Ovary (tissue), 3 donors: ENCODE measurements around the gene WEE1.

ENCODE experiments used
- CTCF ChIP-seq, 3 donors: fragments of 450-650 bp in 2 of 3; fragments of 200-600 bp in 1 of 3; IDR thresholded peaks; one replicate each; pipeline versions ENCODE4 v1.5.1 to v1.8.0; 2016 to 2022; ENCODE audit warnings: antibody characterized with exemption in 3 of 3, mild to moderate bottlenecking in 1 of 3
- EP300 ChIP-seq: sonication (generic); formaldehyde crosslinking; IDR thresholded peaks from one replicate; pipeline ENCODE4 v1.6.1; 2017; ENCODE audit warnings: antibody characterized with exemption
- POLR2A ChIP-seq: fragments of 450-650 bp; IDR thresholded peaks from one replicate; pipeline ENCODE4 v1.6.1; 2017; ENCODE audit warnings: antibody characterized with exemption, mild to moderate bottlenecking, moderate library complexity
- donor health status: DM: no; HTN: no; CAD: no.

DNA sequence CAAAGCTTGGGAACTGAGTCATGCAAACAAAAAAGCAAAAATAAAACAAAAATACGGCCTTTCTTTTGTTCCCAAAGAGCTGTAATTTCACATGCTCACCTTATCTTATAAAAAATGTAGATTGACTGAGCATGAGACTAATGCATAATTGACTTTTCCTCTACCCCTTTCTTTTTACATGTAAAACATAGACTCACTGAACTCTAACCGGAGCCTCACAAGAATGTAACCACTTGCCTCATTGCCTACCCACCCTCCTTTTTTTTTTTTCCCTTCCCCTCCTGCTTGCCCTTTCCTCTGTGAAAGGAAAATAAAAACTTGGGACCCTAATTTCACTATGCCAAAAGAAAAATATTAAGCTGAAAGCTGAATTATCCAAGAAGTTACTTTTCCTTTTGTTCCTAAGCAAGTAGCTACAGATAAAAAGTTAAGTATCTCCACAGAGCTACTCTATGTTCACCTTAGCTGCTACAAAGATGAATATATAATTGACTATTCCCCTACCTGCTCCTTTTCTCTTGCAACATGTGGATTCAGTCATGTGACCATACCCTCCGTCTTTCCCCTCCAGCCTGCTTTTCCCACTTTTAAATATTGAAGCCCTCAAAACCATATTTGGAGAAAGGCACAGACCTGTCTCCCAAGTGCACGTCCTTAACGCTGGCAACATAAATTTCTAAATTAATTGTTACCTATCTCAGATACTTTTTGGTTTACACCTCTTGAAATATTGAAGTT is 39.6 kb upstream of the WEE1 start:
- TF ChIP-seq CTCF (IDR thresholded peaks at IDR 0.05) (no peak), POLR2A (no peak), EP300 (no peak)
